Tibial artery (tissue), 4 donors: Measurements from ENCODE around the gene SYT7.

Source experiments
- DNase-seq, 2 donors: peaks; one replicate each; pipeline ENCODE4 v3.0.0-alpha.2; 2019
- H3K27ac ChIP-seq, 2 donors: fragments of 200-600 bp; sonication (generic) in 1 of 2; 1 replicate in 1 of 2; 2 replicates in 1 of 2; pipeline ENCODE4 v1.5.1; 2018 to 2019; ENCODE audit warnings: mild to moderate bottlenecking in 1 of 2
- H3K27me3 ChIP-seq, 2 donors: fragments of 200-600 bp; sonication (generic) in 1 of 2; one replicate each; pipeline versions ENCODE4 v1.5.1 to v1.6.0; 2016 to 2019
- H3K36me3 ChIP-seq, 3 donors: fragments of 200-600 bp; sonication (generic) in 2 of 3; one replicate each; pipeline ENCODE4 v1.5.1; 2016 to 2019; ENCODE audit warnings: mild to moderate bottlenecking in 2 of 3
- H3K4me1 ChIP-seq, 4 donors: fragments of 200-600 bp; sonication (generic) in 2 of 4; 1 replicate in 3 of 4; 2 replicates in 1 of 4; pipeline ENCODE4 v1.5.1; 2016 to 2019
- H3K4me3 ChIP-seq, 2 donors: fragments of 200-600 bp; sonication (generic) in 1 of 2; 1 replicate in 1 of 2; 2 replicates in 1 of 2; pipeline ENCODE4 v1.5.1; 2018 to 2019; ENCODE audit warnings: mild to moderate bottlenecking in 2 of 2
- H3K9me3 ChIP-seq, 3 donors: fragments of 200-600 bp; sonication (generic) in 1 of 3; one replicate each; pipeline ENCODE4 v1.5.1; 2016 to 2019
- intact Hi-C: fragments of 100-400 bp; cut with DNase I; formaldehyde crosslinking; loops from one replicate; pipeline ENCODE4 v1.15.0; 2023; ENCODE audit warnings: low total_unique reads
- TF ChIP-seq, protein P1 (sequence below), 2 experiments: fragments of 200-600 bp in 1 of 2; fragments of 450-650 bp in 1 of 2; IDR thresholded peaks; one replicate each; pipeline ENCODE4 v1.5.1; 2017 to 2019; ENCODE audit warnings: antibody characterized with exemption in 2 of 2, mild to moderate bottlenecking in 1 of 2, moderate library complexity in 1 of 2

Gene SYT7, protein sequence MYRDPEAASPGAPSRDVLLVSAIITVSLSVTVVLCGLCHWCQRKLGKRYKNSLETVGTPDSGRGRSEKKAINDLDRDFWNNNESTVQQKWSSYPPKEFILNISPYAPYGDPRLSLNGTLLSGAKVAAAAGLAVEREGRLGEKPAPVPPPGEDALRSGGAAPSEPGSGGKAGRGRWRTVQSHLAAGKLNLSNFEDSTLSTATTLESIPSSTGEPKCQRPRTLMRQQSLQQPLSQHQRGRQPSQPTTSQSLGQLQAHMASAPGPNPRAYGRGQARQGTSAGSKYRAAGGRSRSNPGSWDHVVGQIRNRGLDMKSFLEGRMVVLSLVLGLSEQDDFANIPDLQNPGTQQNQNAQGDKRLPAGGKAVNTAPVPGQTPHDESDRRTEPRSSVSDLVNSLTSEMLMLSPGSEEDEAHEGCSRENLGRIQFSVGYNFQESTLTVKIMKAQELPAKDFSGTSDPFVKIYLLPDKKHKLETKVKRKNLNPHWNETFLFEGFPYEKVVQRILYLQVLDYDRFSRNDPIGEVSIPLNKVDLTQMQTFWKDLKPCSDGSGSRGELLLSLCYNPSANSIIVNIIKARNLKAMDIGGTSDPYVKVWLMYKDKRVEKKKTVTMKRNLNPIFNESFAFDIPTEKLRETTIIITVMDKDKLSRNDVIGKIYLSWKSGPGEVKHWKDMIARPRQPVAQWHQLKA

DNA sequence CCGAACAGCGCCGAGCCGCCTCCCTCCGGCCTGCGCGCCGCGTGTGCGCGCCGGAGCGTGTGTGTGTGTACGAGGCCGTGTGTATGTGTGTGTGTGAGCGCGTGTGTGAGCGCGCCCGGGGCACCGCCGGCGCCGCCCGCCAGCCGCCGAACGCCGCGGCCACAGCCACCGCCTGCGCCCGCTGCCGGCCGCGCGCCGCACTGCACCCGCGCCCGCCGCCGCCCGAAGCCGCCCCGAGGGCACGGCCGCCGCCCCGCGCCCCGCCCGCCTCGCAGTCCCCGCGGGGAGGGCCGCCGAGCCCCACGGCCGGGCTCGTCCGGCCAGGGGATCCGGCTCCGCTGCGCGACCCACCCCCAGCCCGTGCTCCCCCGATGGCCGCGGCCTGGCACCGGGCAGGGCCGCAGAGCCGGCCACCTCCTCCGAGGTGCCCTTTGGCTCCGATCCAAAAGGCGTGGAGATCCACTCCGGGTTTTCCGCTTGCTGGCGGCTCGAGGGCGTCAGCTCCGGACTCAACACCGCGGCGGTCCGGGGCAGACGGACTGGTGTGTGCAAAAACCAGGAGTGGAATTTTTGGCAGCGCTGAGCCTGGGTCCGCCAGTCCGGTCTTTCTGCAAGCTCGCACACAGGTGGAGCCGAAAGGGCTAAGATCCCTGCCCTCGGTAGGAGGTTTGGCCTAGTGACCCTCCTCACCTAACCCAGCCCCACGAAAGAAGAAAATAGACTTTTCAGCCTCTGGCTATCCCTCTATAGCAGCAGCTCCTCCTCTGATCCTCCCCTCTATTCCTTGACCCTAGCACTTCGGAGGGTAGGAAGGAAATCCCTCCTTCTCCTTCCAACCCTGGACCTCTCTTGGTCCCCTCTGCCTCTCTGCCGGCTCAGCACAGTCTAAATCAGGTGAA, at the start of gene SYT7:
SYT7 (minus strand) TSS at position 47 of the 899 bp plus-strand sequence. CDS start 256 bp downstream, outside the sequence.
- peak within 1 kb of the TSS; percentile 50 to 57 for H3K4me3 ChIP-seq
- peak; percentile 94 to 97 for DNase-seq
- H3K27ac ChIP-seq, result peak within 1 kb of the TSS; percentile 55 to 64
- intact Hi-C loops, result no loop called here
- H3K27me3 ChIP-seq, result peaks cover 0 to 53% of the 10 kb centered on the region in 2 donors
- no peaks in the 10 kb centered on the region for H3K36me3 ChIP-seq
- TF ChIP-seq, protein P1, sequence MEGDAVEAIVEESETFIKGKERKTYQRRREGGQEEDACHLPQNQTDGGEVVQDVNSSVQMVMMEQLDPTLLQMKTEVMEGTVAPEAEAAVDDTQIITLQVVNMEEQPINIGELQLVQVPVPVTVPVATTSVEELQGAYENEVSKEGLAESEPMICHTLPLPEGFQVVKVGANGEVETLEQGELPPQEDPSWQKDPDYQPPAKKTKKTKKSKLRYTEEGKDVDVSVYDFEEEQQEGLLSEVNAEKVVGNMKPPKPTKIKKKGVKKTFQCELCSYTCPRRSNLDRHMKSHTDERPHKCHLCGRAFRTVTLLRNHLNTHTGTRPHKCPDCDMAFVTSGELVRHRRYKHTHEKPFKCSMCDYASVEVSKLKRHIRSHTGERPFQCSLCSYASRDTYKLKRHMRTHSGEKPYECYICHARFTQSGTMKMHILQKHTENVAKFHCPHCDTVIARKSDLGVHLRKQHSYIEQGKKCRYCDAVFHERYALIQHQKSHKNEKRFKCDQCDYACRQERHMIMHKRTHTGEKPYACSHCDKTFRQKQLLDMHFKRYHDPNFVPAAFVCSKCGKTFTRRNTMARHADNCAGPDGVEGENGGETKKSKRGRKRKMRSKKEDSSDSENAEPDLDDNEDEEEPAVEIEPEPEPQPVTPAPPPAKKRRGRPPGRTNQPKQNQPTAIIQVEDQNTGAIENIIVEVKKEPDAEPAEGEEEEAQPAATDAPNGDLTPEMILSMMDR (IDR thresholded peaks at IDR 0.05), result peak in 1 of 2 experiments; percentile 60
- peaks cover 0 to 19% (median 8%) of the 10 kb centered on the region in 4 donors for H3K4me1 ChIP-seq
- H3K9me3 ChIP-seq, result no peaks in the 10 kb centered on the region

DNA sequence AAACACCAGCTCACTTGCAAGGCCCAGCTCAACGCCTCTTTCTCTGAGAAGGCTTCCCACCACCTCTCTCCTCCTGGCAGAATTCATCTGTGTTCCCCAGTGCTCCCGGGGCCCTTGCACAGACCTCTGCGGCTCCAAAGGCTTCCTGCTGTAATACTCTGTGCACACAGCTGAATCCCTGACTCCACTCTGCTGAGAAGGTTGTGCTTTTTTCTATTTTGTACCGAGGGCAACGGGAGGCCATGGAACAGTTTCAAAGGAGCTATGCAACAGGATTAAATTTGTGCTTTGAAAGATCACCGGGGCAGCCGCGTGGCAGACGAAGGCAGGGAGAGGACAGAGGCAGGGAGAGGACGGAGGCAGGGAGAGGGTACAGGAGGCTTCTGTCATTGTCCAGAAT, 49.2 kb upstream of the SYT7 start:
- H3K27me3 ChIP-seq, result peaks cover 0 to 16% of the 10 kb centered on the region in 2 donors
- no peak overlapping the region for H3K27ac ChIP-seq
- H3K9me3 ChIP-seq, result no peaks in the 10 kb centered on the region
- H3K4me3 ChIP-seq, result no peak overlapping the region
- intact Hi-C loops, result no loop called here
- peaks cover 0 to 13% (median 8%) of the 10 kb centered on the region in 4 donors for H3K4me1 ChIP-seq
- TF ChIP-seq, protein P1 (IDR thresholded peaks at IDR 0.05), result no peak
- no peaks in the 10 kb centered on the region for H3K36me3 ChIP-seq
- DNase-seq, result no peak

DNA sequence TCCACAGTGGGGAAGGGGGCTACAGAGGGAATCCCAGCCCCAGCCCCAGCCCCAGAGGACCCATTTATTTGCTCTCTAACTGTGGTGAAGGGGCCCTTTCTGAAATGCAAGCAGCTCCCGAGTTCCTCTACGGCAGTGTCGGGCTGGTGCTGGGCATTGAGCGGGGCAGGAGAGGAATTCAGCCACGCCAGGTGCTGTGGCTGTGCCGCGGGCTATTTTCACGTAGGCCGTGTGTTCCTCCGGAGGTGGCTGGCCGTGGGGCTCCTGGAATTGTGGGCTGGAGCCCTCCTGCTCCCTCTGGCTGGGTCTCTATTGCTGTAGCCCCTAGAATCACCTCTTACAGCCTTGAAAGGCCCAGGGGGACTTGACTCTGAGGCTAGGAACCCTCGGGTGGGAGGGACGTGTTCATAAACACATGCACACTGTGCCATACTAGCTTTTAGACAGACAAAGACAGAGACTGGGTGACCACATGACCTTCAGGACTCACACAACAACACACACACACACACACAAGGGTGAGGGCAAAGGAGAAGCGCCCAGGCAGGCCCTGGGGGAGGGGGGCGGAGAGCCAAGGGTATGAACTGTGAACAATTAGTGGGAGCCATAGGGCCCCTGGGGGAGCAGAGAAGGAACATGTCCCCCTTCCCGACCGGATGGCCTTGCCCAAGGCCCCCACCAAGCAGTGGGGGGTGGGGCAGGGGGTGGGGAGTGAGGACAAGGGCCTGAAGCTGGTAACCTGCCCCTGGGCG, 48.4 kb upstream of the SYT7 start:
- Histone ChIP-seq H3K4me3 (no peak overlapping the region), H3K27ac (no peak overlapping the region), H3K27me3 (peaks cover 0 to 15% of the 10 kb centered on the region in 2 donors), H3K4me1 (peaks cover 0 to 13% (median 8%) of the 10 kb centered on the region in 4 donors), H3K9me3 (no peaks in the 10 kb centered on the region), H3K36me3 (no peaks in the 10 kb centered on the region)
- TF ChIP-seq, protein P1 (IDR thresholded peaks at IDR 0.05), result no peak
- intact Hi-C loops, result no loop called here
- no peak for DNase-seq

DNA sequence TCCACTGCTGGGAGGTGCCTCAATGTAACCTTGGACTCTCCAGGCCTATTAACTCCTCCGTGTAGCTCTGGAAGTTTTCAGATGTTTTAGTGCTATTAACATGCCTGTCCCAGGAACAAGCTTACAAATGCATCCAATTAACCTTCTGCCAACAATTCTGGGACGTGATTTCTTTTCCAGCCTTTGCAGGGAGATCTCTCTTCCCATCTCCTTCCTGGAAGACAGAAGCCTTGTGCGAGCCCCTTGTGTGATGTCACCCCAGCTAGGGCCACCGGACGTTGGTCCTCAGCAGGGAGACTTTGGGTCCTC, 47.7 kb upstream of the SYT7 start:
- peaks cover 0 to 13% (median 8%) of the 10 kb centered on the region in 4 donors for H3K4me1 ChIP-seq
- no peaks in the 10 kb centered on the region for H3K36me3 ChIP-seq
- TF ChIP-seq, protein P1 (IDR thresholded peaks at IDR 0.05), result no peak
- no peak overlapping the region for H3K27ac ChIP-seq
- H3K4me3 ChIP-seq, result no peak overlapping the region
- intact Hi-C loops, result no loop called here
- no peaks in the 10 kb centered on the region for H3K9me3 ChIP-seq
- DNase-seq, result no peak
- H3K27me3 ChIP-seq, result peaks cover 0 to 13% of the 10 kb centered on the region in 2 donors
